SK-N-MC (cell line): Measurements from ENCODE around the gene IREB2.
"Not testable (repeated sequence)": the region's sequence is repeated elsewhere in the genome, so short reads cannot be mapped to it uniquely, and the experiment has no call there.

Source experiments
- EZH2 ChIP-seq: fragments of 200-600 bp; sonication (generic); IDR thresholded peaks from one replicate; pipeline ENCODE4 v1.6.1; 2017; ENCODE audit warnings: antibody characterized with exemption
- FOXP2 ChIP-seq: optimal IDR thresholded peaks from 2 replicates; pipeline ENCODE3; 2011; ENCODE audit warnings: mild to moderate bottlenecking, moderate library complexity; ENCODE audit not compliant: insufficient read depth; ENCODE audit errors: extremely low read length, control extremely low read depth
- POLR2AphosphoS5 ChIP-seq: IDR thresholded peaks from 2 replicates; pipeline ENCODE4 v1.6.1; 2012; ENCODE audit warnings: mild to moderate bottlenecking, low read depth, low read length, borderline replicate concordance

DNA sequence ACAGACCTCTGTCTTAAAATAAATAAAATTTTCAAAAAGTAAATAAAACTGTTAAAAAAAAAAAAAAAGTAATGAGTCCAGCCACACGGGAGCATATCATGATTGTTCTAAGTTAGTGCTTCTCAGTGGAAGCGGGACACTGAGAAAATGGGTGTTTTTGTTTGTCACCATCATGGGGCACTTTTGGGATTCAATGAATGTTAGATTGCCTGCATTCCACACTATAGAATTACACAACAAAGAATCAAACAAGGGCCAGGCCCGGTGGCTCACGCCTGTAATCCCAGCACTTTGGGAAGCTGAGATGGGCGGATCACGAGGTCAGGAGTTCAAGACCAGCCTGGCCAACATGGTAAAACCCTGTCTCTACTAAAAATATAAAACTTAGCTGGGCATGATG lies 3.3 kb upstream of the IREB2 start:
- TF ChIP-seq EZH2, POLR2AphosphoS5, FOXP2: not testable (repeated sequence)
